Adipocyte (in vitro differentiated cells): ENCODE results near the gene SORCS1.

Experiments
- DNase-seq: peaks from one replicate; pipeline ENCODE4 v3.0.0-alpha.2; 2015; ENCODE audit warnings: low read depth
- H3K27me3 ChIP-seq: replicated peaks from 2 replicates; pipeline ENCODE4 v1.7.0; 2013; ENCODE audit warnings: mild to moderate bottlenecking, low read length, moderate library complexity; ENCODE audit not compliant: control insufficient read depth, insufficient read depth
- H3K36me3 ChIP-seq: 2 replicates; pipeline ENCODE4 v1.7.0; 2013; ENCODE audit warnings: low read length, mild to moderate bottlenecking, moderate library complexity; ENCODE audit not compliant: control insufficient read depth, insufficient read depth, severe bottlenecking
- H3K4me1 ChIP-seq: 2 replicates; pipeline ENCODE4 v1.7.0; 2013; ENCODE audit warnings: mild to moderate bottlenecking, low read length, moderate library complexity; ENCODE audit not compliant: control insufficient read depth, insufficient read depth
- H3K4me3 ChIP-seq: 2 replicates; pipeline ENCODE4 v1.7.0; 2013; ENCODE audit warnings: mild to moderate bottlenecking, low read length, moderate library complexity
- H3K9ac ChIP-seq: 2 replicates; pipeline ENCODE4 v1.7.0; 2013; ENCODE audit warnings: mild to moderate bottlenecking, low read length, moderate library complexity
- H3K9me3 ChIP-seq: 2 replicates; pipeline ENCODE4 v1.7.0; 2013; ENCODE audit warnings: mild to moderate bottlenecking, low read length, moderate library complexity; ENCODE audit not compliant: control insufficient read depth

SORCS1 gene

GRCh38 chr10:106911096-106911495, 253.4 kb downstream of the SORCS1 start:
- H3K36me3 ChIP-seq, result no peaks in the 10 kb centered on the region
- no peaks in the 10 kb centered on the region for H3K9me3 ChIP-seq
- no peaks in the 10 kb centered on the region for H3K27me3 ChIP-seq
- H3K4me3 ChIP-seq, result no peak overlapping the region
- no peak overlapping the region for H3K9ac ChIP-seq
- no peak for DNase-seq
- no peaks in the 10 kb centered on the region for H3K4me1 ChIP-seq

GRCh38 chr10:106910666-106911065, 253.8 kb downstream of the SORCS1 start:
- Histone ChIP-seq H3K9ac (no peak overlapping the region), H3K27me3 (no peaks in the 10 kb centered on the region), H3K9me3 (no peaks in the 10 kb centered on the region), H3K4me1 (no peaks in the 10 kb centered on the region), H3K4me3 (no peak overlapping the region), H3K36me3 (no peaks in the 10 kb centered on the region)
- DNase-seq, result no peak

- H3K27me3 ChIP-seq, result no peaks in the 10 kb centered on the region
Observed at GRCh38 chr10:106908225-106908624, 256.3 kb downstream of the SORCS1 start.

GRCh38 chr10:106904209-106904608, 260.3 kb downstream of the SORCS1 start:
- Histone ChIP-seq H3K9me3 (no peaks in the 10 kb centered on the region), H3K27me3 (no peaks in the 10 kb centered on the region), H3K4me3 (no peak overlapping the region), H3K4me1 (no peaks in the 10 kb centered on the region), H3K36me3 (no peaks in the 10 kb centered on the region), H3K9ac (no peak overlapping the region)
- DNase-seq, result no peak

More at GRCh38 chr10:106908225-106908624, 256.3 kb downstream of the SORCS1 start:
- Histone ChIP-seq H3K4me3 (no peak overlapping the region), H3K9me3 (no peaks in the 10 kb centered on the region), H3K9ac (no peak overlapping the region), H3K4me1 (no peaks in the 10 kb centered on the region), H3K36me3 (no peaks in the 10 kb centered on the region)
- DNase-seq, result no peak

- Histone ChIP-seq H3K4me3 (no peak overlapping the region), H3K36me3 (no peaks in the 10 kb centered on the region), H3K9ac (no peak overlapping the region), H3K27me3 (no peaks in the 10 kb centered on the region), H3K4me1 (no peaks in the 10 kb centered on the region), H3K9me3 (no peaks in the 10 kb centered on the region)
- DNase-seq, result no peak
Observed at GRCh38 chr10:106903180-106903579, 261.3 kb downstream of the SORCS1 start.

- H3K36me3 ChIP-seq, result no peaks in the 10 kb centered on the region
- H3K9ac ChIP-seq, result no peak overlapping the region
- DNase-seq, result no peak
- H3K9me3 ChIP-seq, result no peaks in the 10 kb centered on the region
- no peaks in the 10 kb centered on the region for H3K4me1 ChIP-seq
- no peak overlapping the region for H3K4me3 ChIP-seq
- H3K27me3 ChIP-seq, result no peaks in the 10 kb centered on the region
Observed at GRCh38 chr10:106900016-106900652, 264.4 kb downstream of the SORCS1 start.

- Histone ChIP-seq H3K27me3 (no peaks in the 10 kb centered on the region), H3K9ac (no peak overlapping the region), H3K36me3 (no peaks in the 10 kb centered on the region), H3K9me3 (no peaks in the 10 kb centered on the region), H3K4me3 (no peak overlapping the region), H3K4me1 (no peaks in the 10 kb centered on the region)
- DNase-seq, result no peak
Observed at GRCh38 chr10:106898446-106898845, 266.1 kb downstream of the SORCS1 start.

GRCh38 chr10:106897719-106898118, 266.8 kb downstream of the SORCS1 start:
- no peaks in the 10 kb centered on the region for H3K4me1 ChIP-seq
- no peaks in the 10 kb centered on the region for H3K9me3 ChIP-seq
- no peak for DNase-seq
- no peak overlapping the region for H3K9ac ChIP-seq
- H3K36me3 ChIP-seq, result no peaks in the 10 kb centered on the region
- H3K4me3 ChIP-seq, result no peak overlapping the region
- no peaks in the 10 kb centered on the region for H3K27me3 ChIP-seq

- no peak overlapping the region for H3K4me3 ChIP-seq
- no peaks in the 10 kb centered on the region for H3K4me1 ChIP-seq
- no peak for DNase-seq
- no peaks in the 10 kb centered on the region for H3K9me3 ChIP-seq
- no peak overlapping the region for H3K9ac ChIP-seq
- no peaks in the 10 kb centered on the region for H3K27me3 ChIP-seq
- no peaks in the 10 kb centered on the region for H3K36me3 ChIP-seq
Observed at GRCh38 chr10:106894692-106895091, 269.8 kb downstream of the SORCS1 start.

- peaks cover 4% of the 10 kb centered on the region for H3K9me3 ChIP-seq
- H3K9ac ChIP-seq, result no peak overlapping the region
- DNase-seq, result no peak
- no peak overlapping the region for H3K4me3 ChIP-seq
- H3K27me3 ChIP-seq, result no peaks in the 10 kb centered on the region
- no peaks in the 10 kb centered on the region for H3K36me3 ChIP-seq
- no peaks in the 10 kb centered on the region for H3K4me1 ChIP-seq
Observed at GRCh38 chr10:106877574-106877973, 286.9 kb downstream of the SORCS1 start.

- no peak overlapping the region for H3K4me3 ChIP-seq
- no peaks in the 10 kb centered on the region for H3K36me3 ChIP-seq
- DNase-seq, result no peak
- no peaks in the 10 kb centered on the region for H3K4me1 ChIP-seq
- peaks cover 4% of the 10 kb centered on the region for H3K9me3 ChIP-seq
- no peaks in the 10 kb centered on the region for H3K27me3 ChIP-seq
- no peak overlapping the region for H3K9ac ChIP-seq
Observed at GRCh38 chr10:106874604-106874889, 290.0 kb downstream of the SORCS1 start.
